ENCODE data around the gene CHPT1. TPM values are rescaled to one million over a fixed set of nuclear protein-coding genes. Genes with fewer than 3 reads are reported as not detected.

Gene CHPT1
- total and polyA plus RNA-seq, 9 of the 15 experiments (the other 6 are each of a cell fraction or from before 2014, with no cell fraction given) = 15.3 to 210 (median 91.9) TPM

DNA sequence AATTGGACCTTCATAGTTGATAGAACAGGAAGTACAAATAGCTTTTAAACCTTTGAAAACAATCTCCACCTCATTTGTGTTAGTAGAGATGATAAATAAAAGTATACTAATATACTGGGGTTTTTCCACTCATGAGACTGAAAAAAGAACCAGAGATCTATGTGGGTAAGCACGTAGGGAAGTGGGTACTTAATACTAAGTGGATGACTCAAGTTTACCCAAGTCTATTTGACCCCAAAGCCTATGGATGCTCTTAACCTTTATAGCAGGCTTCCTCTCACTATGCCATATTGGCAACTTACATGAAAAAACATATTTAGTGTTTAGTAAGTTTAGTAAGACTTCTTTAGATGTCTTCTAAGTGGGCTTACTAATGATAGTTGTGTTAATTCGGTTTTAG lies 49.2 kb upstream of the CHPT1 start:
- ATAC-seq = no peak
- Histone ChIP-seq H4K20me1 (replicated peaks; ENCODE audit: control insufficient read depth, insufficient read depth, low read length) (no peaks in the 10 kb centered on the region), H3K4me1 (replicated peaks in 1 of 2; ENCODE audit: control insufficient read depth in 2 of 2, insufficient read depth in 2 of 2, low read length in 2 of 2) (no peaks in the 10 kb centered on the region), H3K79me2 (ENCODE audit: control insufficient read depth, insufficient read depth, low read length) (no peaks in the 10 kb centered on the region), H2AFZ (ENCODE audit: low read depth, low read length) (no peak overlapping the region), H3K9ac (ENCODE audit: insufficient read depth in 1 of 2, low read depth in 2 of 2, low read length in 2 of 2) (no peak overlapping the region), H3K27ac (ENCODE audit: extremely low read depth, low read depth, low read length) (no peak overlapping the region), H3K36me3 (ENCODE audit: control insufficient read depth, insufficient read depth, low read length) (no peaks in the 10 kb centered on the region), H3K9me1 (ENCODE audit: control insufficient read depth, insufficient read depth, low read length) (no peaks in the 10 kb centered on the region), H3K27me3 (ENCODE audit: control insufficient read depth in 2 of 2, insufficient read depth in 2 of 2, low read length in 2 of 2) (no peaks in the 10 kb centered on the region; a peak in 4 of 5 replicates), H3K9me3 (replicated peaks; ENCODE audit: control insufficient read depth, insufficient read depth, low read depth, low read length) (no peaks in the 10 kb centered on the region), H3K4me2 (ENCODE audit: insufficient read depth, low read length) (no peak overlapping the region), H3K4me3 (no peak overlapping the region)
- intact Hi-C loops (cut with micrococcal nuclease) = no loop called here
- ChIA-PET POLR2A (no interaction called here), CTCF (ENCODE audit: low intra/inter-chr PET ratio) (no interaction called here)
- no TSS peak for BruUV-seq (replicated peaks)
- FAIRE-seq = no peak
- in situ Hi-C loops (cut with MboI) = no loop called here
- WGBS (ENCODE audit: insufficient coverage, low coverage, missing lambda C conversion rate) = 0% methylated on average over 2 of the region's 2 CpGs
- DNase-seq (ENCODE audit: extremely low read depth in 1 of 4, low spot score in 3 of 4) = no peak
- TF ChIP-seq ZFP1 (CRISPR knock-in tag; IDR thresholded peaks at IDR 0.05) = no peak
- TF ChIP-seq, protein P1, sequence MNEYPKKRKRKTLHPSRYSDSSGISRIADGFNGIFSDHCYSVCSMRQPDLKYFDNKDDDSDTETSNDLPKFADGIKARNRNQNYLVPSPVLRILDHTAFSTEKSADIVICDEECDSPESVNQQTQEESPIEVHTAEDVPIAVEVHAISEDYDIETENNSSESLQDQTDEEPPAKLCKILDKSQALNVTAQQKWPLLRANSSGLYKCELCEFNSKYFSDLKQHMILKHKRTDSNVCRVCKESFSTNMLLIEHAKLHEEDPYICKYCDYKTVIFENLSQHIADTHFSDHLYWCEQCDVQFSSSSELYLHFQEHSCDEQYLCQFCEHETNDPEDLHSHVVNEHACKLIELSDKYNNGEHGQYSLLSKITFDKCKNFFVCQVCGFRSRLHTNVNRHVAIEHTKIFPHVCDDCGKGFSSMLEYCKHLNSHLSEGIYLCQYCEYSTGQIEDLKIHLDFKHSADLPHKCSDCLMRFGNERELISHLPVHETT (CRISPR knock-in tag; conservative IDR thresholded peaks at IDR 0.05 in 1 of 2, IDR thresholded peaks at IDR 0.05 in 1 of 2) = no peak
- no peak for TF ChIP-seq ZNF384 (IDR thresholded peaks at IDR 0.05; ENCODE audit: low read depth, low read length)
- TF ChIP-seq, protein P2, sequence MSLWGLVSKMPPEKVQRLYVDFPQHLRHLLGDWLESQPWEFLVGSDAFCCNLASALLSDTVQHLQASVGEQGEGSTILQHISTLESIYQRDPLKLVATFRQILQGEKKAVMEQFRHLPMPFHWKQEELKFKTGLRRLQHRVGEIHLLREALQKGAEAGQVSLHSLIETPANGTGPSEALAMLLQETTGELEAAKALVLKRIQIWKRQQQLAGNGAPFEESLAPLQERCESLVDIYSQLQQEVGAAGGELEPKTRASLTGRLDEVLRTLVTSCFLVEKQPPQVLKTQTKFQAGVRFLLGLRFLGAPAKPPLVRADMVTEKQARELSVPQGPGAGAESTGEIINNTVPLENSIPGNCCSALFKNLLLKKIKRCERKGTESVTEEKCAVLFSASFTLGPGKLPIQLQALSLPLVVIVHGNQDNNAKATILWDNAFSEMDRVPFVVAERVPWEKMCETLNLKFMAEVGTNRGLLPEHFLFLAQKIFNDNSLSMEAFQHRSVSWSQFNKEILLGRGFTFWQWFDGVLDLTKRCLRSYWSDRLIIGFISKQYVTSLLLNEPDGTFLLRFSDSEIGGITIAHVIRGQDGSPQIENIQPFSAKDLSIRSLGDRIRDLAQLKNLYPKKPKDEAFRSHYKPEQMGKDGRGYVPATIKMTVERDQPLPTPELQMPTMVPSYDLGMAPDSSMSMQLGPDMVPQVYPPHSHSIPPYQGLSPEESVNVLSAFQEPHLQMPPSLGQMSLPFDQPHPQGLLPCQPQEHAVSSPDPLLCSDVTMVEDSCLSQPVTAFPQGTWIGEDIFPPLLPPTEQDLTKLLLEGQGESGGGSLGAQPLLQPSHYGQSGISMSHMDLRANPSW (CRISPR knock-in tag; IDR thresholded peaks at IDR 0.05) = no peak
- TF ChIP-seq, protein P3, sequence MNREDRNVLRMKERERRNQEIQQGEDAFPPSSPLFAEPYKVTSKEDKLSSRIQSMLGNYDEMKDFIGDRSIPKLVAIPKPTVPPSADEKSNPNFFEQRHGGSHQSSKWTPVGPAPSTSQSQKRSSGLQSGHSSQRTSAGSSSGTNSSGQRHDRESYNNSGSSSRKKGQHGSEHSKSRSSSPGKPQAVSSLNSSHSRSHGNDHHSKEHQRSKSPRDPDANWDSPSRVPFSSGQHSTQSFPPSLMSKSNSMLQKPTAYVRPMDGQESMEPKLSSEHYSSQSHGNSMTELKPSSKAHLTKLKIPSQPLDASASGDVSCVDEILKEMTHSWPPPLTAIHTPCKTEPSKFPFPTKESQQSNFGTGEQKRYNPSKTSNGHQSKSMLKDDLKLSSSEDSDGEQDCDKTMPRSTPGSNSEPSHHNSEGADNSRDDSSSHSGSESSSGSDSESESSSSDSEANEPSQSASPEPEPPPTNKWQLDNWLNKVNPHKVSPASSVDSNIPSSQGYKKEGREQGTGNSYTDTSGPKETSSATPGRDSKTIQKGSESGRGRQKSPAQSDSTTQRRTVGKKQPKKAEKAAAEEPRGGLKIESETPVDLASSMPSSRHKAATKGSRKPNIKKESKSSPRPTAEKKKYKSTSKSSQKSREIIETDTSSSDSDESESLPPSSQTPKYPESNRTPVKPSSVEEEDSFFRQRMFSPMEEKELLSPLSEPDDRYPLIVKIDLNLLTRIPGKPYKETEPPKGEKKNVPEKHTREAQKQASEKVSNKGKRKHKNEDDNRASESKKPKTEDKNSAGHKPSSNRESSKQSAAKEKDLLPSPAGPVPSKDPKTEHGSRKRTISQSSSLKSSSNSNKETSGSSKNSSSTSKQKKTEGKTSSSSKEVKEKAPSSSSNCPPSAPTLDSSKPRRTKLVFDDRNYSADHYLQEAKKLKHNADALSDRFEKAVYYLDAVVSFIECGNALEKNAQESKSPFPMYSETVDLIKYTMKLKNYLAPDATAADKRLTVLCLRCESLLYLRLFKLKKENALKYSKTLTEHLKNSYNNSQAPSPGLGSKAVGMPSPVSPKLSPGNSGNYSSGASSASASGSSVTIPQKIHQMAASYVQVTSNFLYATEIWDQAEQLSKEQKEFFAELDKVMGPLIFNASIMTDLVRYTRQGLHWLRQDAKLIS (CRISPR knock-in tag; IDR thresholded peaks at IDR 0.05) = no peak
- TF ChIP-seq ERF (CRISPR knock-in tag; IDR thresholded peaks at IDR 0.05) = no peak
- no peak for TF ChIP-seq FOXM1 (IDR thresholded peaks at IDR 0.05; ENCODE audit: low read depth)
- TF ChIP-seq FOXM1 (CRISPR knock-in tag; IDR thresholded peaks at IDR 0.05; ENCODE audit: low read depth) = no peak
- TF ChIP-seq PCBP2 (IDR thresholded peaks at IDR 0.05; ENCODE audit: low read depth, low read length, poor library complexity, severe bottlenecking) = no peak
- TF ChIP-seq CHD4 (IDR thresholded peaks at IDR 0.05; ENCODE audit: insufficient read depth, insufficient replicate concordance, low read depth, low read length, poor library complexity, severe bottlenecking) = no peak
- TF ChIP-seq DNMT1 (IDR thresholded peaks at IDR 0.05) = no peak
- TF ChIP-seq TBL1XR1 (IDR thresholded peaks at IDR 0.05; ENCODE audit: low read length in 2 of 2) = no peak
- TF ChIP-seq KDM1A (IDR thresholded peaks at IDR 0.05) = no peak

Measured in K562 (cell line).